AG04450 (cell line): ENCODE measurements around the gene RAPGEF1. TPM values are rescaled to one million over a fixed set of nuclear protein-coding genes. Genes with fewer than 3 reads are reported as not detected.

Experiments
- CTCF ChIA-PET: fragments of 300-600, 350-600 bp; formaldehyde crosslinking; extraction: SDS; loops from one replicate; lab custom pipeline; 2022; ENCODE audit warnings: antibody characterized with exemption, inconsistent platforms; lab: Charles Lee
- POLR2A ChIA-PET: fragments of 350-600 bp; formaldehyde crosslinking; extraction: SDS; loops from one replicate; lab custom pipeline; 2021; ENCODE audit warnings: antibody characterized with exemption, inconsistent platforms; lab: Yijun Ruan, JAX
- DNase-seq: peaks from one replicate; pipeline ENCODE4 v3.0.0-alpha.2; 2011; ENCODE audit warnings: low read depth, low spot score
- H3K27ac ChIP-seq: one replicate; pipeline ENCODE4 v1.5.1; 2012; ENCODE audit warnings: low read depth, low read length, control low read depth
- H3K27me3 ChIP-seq: one replicate; pipeline ENCODE4 v1.6.0; 2012; ENCODE audit warnings: low read length; ENCODE audit not compliant: control insufficient read depth, insufficient read depth
- H3K4me3 ChIP-seq: 2 replicates; pipeline ENCODE4 v1.5.1; 2011; ENCODE audit warnings: mild to moderate bottlenecking, low read depth, low read length, control low read depth
- H3K9me3 ChIP-seq: 2 replicates; pipeline ENCODE4 v1.5.1; 2012; ENCODE audit warnings: low read length; ENCODE audit not compliant: control insufficient read depth, insufficient read depth
- polyA plus RNA-seq: library from polyadenylated mRNA; depleted of rRNA; stranded (reverse); fragments of >200 nt; gene quantifications from 2 replicates; pipeline ENCODE4 v1.2.3, GENCODE V29; 2011
- TF ChIP-seq, protein P1 (sequence below): IDR thresholded peaks from 2 replicates; pipeline ENCODE4 v1.5.1; 2011; ENCODE audit warnings: low read depth, low read length, control low read depth, inconsistent platforms

The RAPGEF1 gene
- polyA plus RNA-seq, 1 experiment, result 27.6 TPM

GRCh38 chr9:131739133-131739958 is 530 bp downstream of the RAPGEF1 start:
- Histone ChIP-seq H3K4me3 (peak overlapping the region; percentile 78), H3K27ac (peak overlapping the region; percentile 21), H3K27me3 (peaks cover 4% of the 10 kb centered on the region), H3K9me3 (no peaks in the 10 kb centered on the region; the same call in 1 of the 2 replicates)
- CTCF ChIA-PET, result interaction anchor here (0.6 to 3.6 kb wide), 14 partner anchors 8 to 220 kb away, joined by 3 to 56 read pairs (median 5); no protein-coding TSS in a partner anchor
- DNase-seq, result no peak
- POLR2A ChIA-PET, result interaction anchor here (0.7 to 1.6 kb wide), 2 partner anchors 61 to 80 kb away, joined by 3 to 9 read pairs; no protein-coding TSS in a partner anchor
- TF ChIP-seq, protein P1, sequence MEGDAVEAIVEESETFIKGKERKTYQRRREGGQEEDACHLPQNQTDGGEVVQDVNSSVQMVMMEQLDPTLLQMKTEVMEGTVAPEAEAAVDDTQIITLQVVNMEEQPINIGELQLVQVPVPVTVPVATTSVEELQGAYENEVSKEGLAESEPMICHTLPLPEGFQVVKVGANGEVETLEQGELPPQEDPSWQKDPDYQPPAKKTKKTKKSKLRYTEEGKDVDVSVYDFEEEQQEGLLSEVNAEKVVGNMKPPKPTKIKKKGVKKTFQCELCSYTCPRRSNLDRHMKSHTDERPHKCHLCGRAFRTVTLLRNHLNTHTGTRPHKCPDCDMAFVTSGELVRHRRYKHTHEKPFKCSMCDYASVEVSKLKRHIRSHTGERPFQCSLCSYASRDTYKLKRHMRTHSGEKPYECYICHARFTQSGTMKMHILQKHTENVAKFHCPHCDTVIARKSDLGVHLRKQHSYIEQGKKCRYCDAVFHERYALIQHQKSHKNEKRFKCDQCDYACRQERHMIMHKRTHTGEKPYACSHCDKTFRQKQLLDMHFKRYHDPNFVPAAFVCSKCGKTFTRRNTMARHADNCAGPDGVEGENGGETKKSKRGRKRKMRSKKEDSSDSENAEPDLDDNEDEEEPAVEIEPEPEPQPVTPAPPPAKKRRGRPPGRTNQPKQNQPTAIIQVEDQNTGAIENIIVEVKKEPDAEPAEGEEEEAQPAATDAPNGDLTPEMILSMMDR, result no peak

GRCh38 chr9:131738293-131739132 is 1.4 kb downstream of the RAPGEF1 start:
- DNase-seq, result no peak
- Histone ChIP-seq H3K27ac (peak overlapping the region; percentile 21), H3K27me3 (no peaks in the 10 kb centered on the region), H3K9me3 (no peaks in the 10 kb centered on the region; the same call in 1 of the 2 replicates), H3K4me3 (peak overlapping the region; percentile 78)
- TF ChIP-seq, protein P1, result no peak
- ChIA-PET POLR2A (interaction anchor here (0.5 to 1.6 kb wide), 4 partner anchors 61 to 1193 kb away, joined by 3 to 9 read pairs (median 4); no protein-coding TSS in a partner anchor), CTCF (interaction anchor here (1.3 to 3.6 kb wide), 3 partner anchors 29 to 146 kb away, joined by 4 to 56 read pairs (median 4); no protein-coding TSS in a partner anchor)

- ChIA-PET CTCF (no interaction called here), POLR2A (interaction anchor here (1.0 kb wide), 1 partner anchor 110 kb away, joined by 10 read pairs; no protein-coding TSS in a partner anchor)
Measured at GRCh38 chr9:131737426-131737825, 2.5 kb downstream of the RAPGEF1 start.

DNA sequence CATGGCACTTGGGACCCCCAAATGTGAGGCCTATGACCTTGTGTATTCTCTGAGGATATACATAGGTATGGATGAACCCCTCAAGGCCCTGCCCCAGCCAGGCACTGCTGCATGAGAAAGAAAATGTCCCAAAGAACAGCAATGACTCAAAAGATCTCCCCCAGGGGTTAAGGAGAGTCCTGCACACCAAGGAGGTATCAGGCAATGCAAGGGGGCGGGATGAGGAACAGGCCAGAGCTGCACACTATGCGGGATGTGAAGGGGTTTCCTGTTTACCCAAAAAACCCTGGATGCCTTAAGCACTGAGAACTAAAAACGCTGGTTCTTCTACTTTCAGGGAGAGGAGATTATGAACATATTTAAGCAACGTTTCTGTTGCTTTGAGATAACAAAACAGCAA is 3.4 kb downstream of the RAPGEF1 start:
- ChIA-PET CTCF (interaction anchor here (0.8 kb wide), 1 partner anchor 145 kb away, joined by 4 read pairs; no protein-coding TSS in a partner anchor), POLR2A (interaction anchor here (1.0 kb wide), 1 partner anchor 109 kb away, joined by 10 read pairs; no protein-coding TSS in a partner anchor)
- no peaks in the 10 kb centered on the region; the same call in 1 of the 2 replicates for H3K9me3 ChIP-seq
- DNase-seq, result no peak
- no peaks in the 10 kb centered on the region for H3K27me3 ChIP-seq
- no peak overlapping the region for H3K4me3 ChIP-seq
- TF ChIP-seq, protein P1, result no peak
- H3K27ac ChIP-seq, result no peak overlapping the region

More at GRCh38 chr9:131737426-131737825, 2.5 kb downstream of the RAPGEF1 start:
- H3K27ac ChIP-seq, result no peak overlapping the region
- no peak overlapping the region for H3K4me3 ChIP-seq
- TF ChIP-seq, protein P1, result no peak
- H3K9me3 ChIP-seq, result no peaks in the 10 kb centered on the region; the same call in 1 of the 2 replicates
- DNase-seq, result no peak
- H3K27me3 ChIP-seq, result no peaks in the 10 kb centered on the region
